ENCODE measurements around the gene SUSD1.
A peak's percentile ranks its signal among the peaks of the same experiment; 100 is the strongest.

SUSD1 gene

GRCh38 chr9:112118009-112118408 lies 57.1 kb downstream of the SUSD1 start:
- Histone ChIP-seq H4K8ac (ENCODE audit: low read length) (no peak overlapping the region), H3K9me3 (ENCODE audit: control insufficient read depth, low read length) (no peaks in the 10 kb centered on the region), H2BK5ac (ENCODE audit: low read depth, low read length, poor library complexity, severe bottlenecking) (peak overlapping the region; percentile 22), H3K4ac (ENCODE audit: low read depth in 1 of 2, low read length in 2 of 2) (no peak overlapping the region), H3K79me1 (replicated peaks; ENCODE audit: low read length, poor library complexity, severe bottlenecking) (peaks cover 9% of the 10 kb centered on the region), H3K4me3 (ENCODE audit: insufficient read depth in 1 of 2, low read depth in 1 of 2, low read length in 2 of 2) (no peak overlapping the region), H2BK12ac (ENCODE audit: low read length in 2 of 2) (no peak overlapping the region), H3K36me3 (ENCODE audit: control insufficient read depth in 1 of 2, insufficient read depth in 2 of 2, low read depth in 1 of 2, low read length in 2 of 2) (peaks cover under 1 to 2% of the 10 kb centered on the region in 2 experiments), H3K27me3 (ENCODE audit: control insufficient read depth in 1 of 2, insufficient read depth in 1 of 2, low read length in 2 of 2) (no peaks in the 10 kb centered on the region), H4K91ac (ENCODE audit: low read length) (no peak overlapping the region), H2AFZ (ENCODE audit: low read depth, low read length) (no peak overlapping the region), H3K14ac (ENCODE audit: low read length in 2 of 2) (no peak overlapping the region), H3K4me2 (ENCODE audit: low read length, poor library complexity, severe bottlenecking) (no peak overlapping the region), H3K18ac (ENCODE audit: low read depth in 1 of 2, low read length in 2 of 2) (no peak overlapping the region), H2BK120ac (ENCODE audit: low read depth, low read length) (no peak overlapping the region), H2AK5ac (ENCODE audit: low read length, severe bottlenecking) (peak overlapping the region; percentile 93), H3K23ac (ENCODE audit: low read length in 2 of 2) (no peak overlapping the region), H3K9ac (ENCODE audit: low read length) (no peak overlapping the region), H3K4me1 (ENCODE audit: control insufficient read depth, insufficient read depth, low read depth, low read length) (peaks cover 13% of the 10 kb centered on the region), H2BK15ac (ENCODE audit: low read depth, poor library complexity, severe bottlenecking) (no peak overlapping the region), H3K27ac (ENCODE audit: low read length, poor library complexity, severe bottlenecking) (peak overlapping the region; percentile 51)
- DNase-seq, result no peak
- no CpG with 5 or more reads among the region's 1 CpG for WGBS

- Histone ChIP-seq H3K14ac (ENCODE audit: low read length in 2 of 2) (no peak overlapping the region), H3K9me3 (ENCODE audit: control insufficient read depth, low read length) (no peaks in the 10 kb centered on the region), H4K8ac (ENCODE audit: low read length) (no peak overlapping the region), H2AFZ (ENCODE audit: low read depth, low read length) (no peak overlapping the region), H4K91ac (ENCODE audit: low read length) (no peak overlapping the region), H2BK12ac (ENCODE audit: low read length in 2 of 2) (no peak overlapping the region), H3K79me1 (replicated peaks; ENCODE audit: low read length, poor library complexity, severe bottlenecking) (peaks cover 8% of the 10 kb centered on the region), H3K4me1 (ENCODE audit: control insufficient read depth, insufficient read depth, low read depth, low read length) (peaks cover 14% of the 10 kb centered on the region), H3K18ac (ENCODE audit: low read depth in 1 of 2, low read length in 2 of 2) (no peak overlapping the region), H2BK120ac (ENCODE audit: low read depth, low read length) (no peak overlapping the region), H3K27me3 (ENCODE audit: control insufficient read depth in 1 of 2, insufficient read depth in 1 of 2, low read length in 2 of 2) (no peaks in the 10 kb centered on the region), H3K36me3 (ENCODE audit: control insufficient read depth in 1 of 2, insufficient read depth in 2 of 2, low read depth in 1 of 2, low read length in 2 of 2) (peaks cover 3 to 4% of the 10 kb centered on the region in 2 experiments), H3K4me2 (ENCODE audit: low read length, poor library complexity, severe bottlenecking) (no peak overlapping the region), H2BK15ac (ENCODE audit: low read depth, poor library complexity, severe bottlenecking) (no peak overlapping the region), H2AK5ac (ENCODE audit: low read length, severe bottlenecking) (peak overlapping the region; percentile 52), H3K23ac (ENCODE audit: low read length in 2 of 2) (no peak overlapping the region), H3K27ac (ENCODE audit: low read length, poor library complexity, severe bottlenecking) (no peak overlapping the region), H3K4ac (ENCODE audit: low read depth in 1 of 2, low read length in 2 of 2) (no peak overlapping the region), H2BK5ac (ENCODE audit: low read depth, low read length, poor library complexity, severe bottlenecking) (no peak overlapping the region), H3K9ac (ENCODE audit: low read length) (no peak overlapping the region), H3K4me3 (ENCODE audit: insufficient read depth in 1 of 2, low read depth in 1 of 2, low read length in 2 of 2) (no peak overlapping the region)
- 100% methylated on average over 3 of the region's 3 CpGs for WGBS
- no peak for DNase-seq
These were observed 58.9 kb downstream of the SUSD1 start for GRCh38 chr9:112115970-112116753.

GRCh38 chr9:112115109-112115508 lies 60.0 kb downstream of the SUSD1 start:
- H3K27me3 ChIP-seq (ENCODE audit: control insufficient read depth in 1 of 2, insufficient read depth in 1 of 2, low read length in 2 of 2), result no peaks in the 10 kb centered on the region
- no peak overlapping the region for H2BK12ac ChIP-seq (ENCODE audit: low read length in 2 of 2)
- H3K27ac ChIP-seq (ENCODE audit: low read length, poor library complexity, severe bottlenecking), result no peak overlapping the region
- H3K4me2 ChIP-seq (ENCODE audit: low read length, poor library complexity, severe bottlenecking), result no peak overlapping the region
- no peak overlapping the region for H2BK5ac ChIP-seq (ENCODE audit: low read depth, low read length, poor library complexity, severe bottlenecking)
- H3K23ac ChIP-seq (ENCODE audit: low read length in 2 of 2), result no peak overlapping the region
- H3K14ac ChIP-seq (ENCODE audit: low read length in 2 of 2), result no peak overlapping the region
- DNase-seq, result no peak
- no peak overlapping the region for H2BK120ac ChIP-seq (ENCODE audit: low read depth, low read length)
- H2BK15ac ChIP-seq (ENCODE audit: low read depth, poor library complexity, severe bottlenecking), result no peak overlapping the region
- H2AK5ac ChIP-seq (ENCODE audit: low read length, severe bottlenecking), result no peak overlapping the region
- no peak overlapping the region for H3K18ac ChIP-seq (ENCODE audit: low read depth in 1 of 2, low read length in 2 of 2)
- no peaks in the 10 kb centered on the region for H3K9me3 ChIP-seq (ENCODE audit: control insufficient read depth, low read length)
- WGBS, result 80% methylated on average over 3 of the region's 3 CpGs
- no peak overlapping the region for H3K4me3 ChIP-seq (ENCODE audit: insufficient read depth in 1 of 2, low read depth in 1 of 2, low read length in 2 of 2)
- no peak overlapping the region for H3K4ac ChIP-seq (ENCODE audit: low read depth in 1 of 2, low read length in 2 of 2)
- peaks cover 8% of the 10 kb centered on the region for H3K79me1 ChIP-seq (replicated peaks; ENCODE audit: low read length, poor library complexity, severe bottlenecking)
- no peak overlapping the region for H2AFZ ChIP-seq (ENCODE audit: low read depth, low read length)
- H3K36me3 ChIP-seq (ENCODE audit: control insufficient read depth in 1 of 2, insufficient read depth in 2 of 2, low read depth in 1 of 2, low read length in 2 of 2), result peaks cover 3 to 9% of the 10 kb centered on the region in 2 experiments
- no peak overlapping the region for H4K8ac ChIP-seq (ENCODE audit: low read length)
- H3K4me1 ChIP-seq (ENCODE audit: control insufficient read depth, insufficient read depth, low read depth, low read length), result peaks cover 11% of the 10 kb centered on the region
- no peak overlapping the region for H3K9ac ChIP-seq (ENCODE audit: low read length)
- no peak overlapping the region for H4K91ac ChIP-seq (ENCODE audit: low read length)

GRCh38 chr9:112112941-112113681 lies 62.0 kb downstream of the SUSD1 start:
- Histone ChIP-seq H3K4ac (ENCODE audit: low read depth in 1 of 2, low read length in 2 of 2) (no peak overlapping the region), H4K91ac (ENCODE audit: low read length) (no peak overlapping the region), H3K9ac (ENCODE audit: low read length) (no peak overlapping the region), H3K9me3 (ENCODE audit: control insufficient read depth, low read length) (no peaks in the 10 kb centered on the region), H2AK5ac (ENCODE audit: low read length, severe bottlenecking) (peak overlapping the region; percentile 57), H3K79me1 (replicated peaks; ENCODE audit: low read length, poor library complexity, severe bottlenecking) (peaks cover 8% of the 10 kb centered on the region), H2BK120ac (ENCODE audit: low read depth, low read length) (no peak overlapping the region), H3K27me3 (ENCODE audit: control insufficient read depth in 1 of 2, insufficient read depth in 1 of 2, low read length in 2 of 2) (no peaks in the 10 kb centered on the region), H2AFZ (ENCODE audit: low read depth, low read length) (no peak overlapping the region), H2BK5ac (ENCODE audit: low read depth, low read length, poor library complexity, severe bottlenecking) (no peak overlapping the region), H3K36me3 (ENCODE audit: control insufficient read depth in 1 of 2, insufficient read depth in 2 of 2, low read depth in 1 of 2, low read length in 2 of 2) (peaks cover 3 to 9% of the 10 kb centered on the region in 2 experiments), H3K4me2 (ENCODE audit: low read length, poor library complexity, severe bottlenecking) (no peak overlapping the region), H2BK15ac (ENCODE audit: low read depth, poor library complexity, severe bottlenecking) (no peak overlapping the region), H3K18ac (ENCODE audit: low read depth in 1 of 2, low read length in 2 of 2) (peak overlapping the region in 1 of 2 experiments; percentile 37), H3K23ac (ENCODE audit: low read length in 2 of 2) (no peak overlapping the region), H3K27ac (ENCODE audit: low read length, poor library complexity, severe bottlenecking) (peak overlapping the region; percentile 61), H3K4me3 (ENCODE audit: insufficient read depth in 1 of 2, low read depth in 1 of 2, low read length in 2 of 2) (no peak overlapping the region), H4K8ac (ENCODE audit: low read length) (peak overlapping the region; percentile 65), H2BK12ac (ENCODE audit: low read length in 2 of 2) (no peak overlapping the region), H3K4me1 (ENCODE audit: control insufficient read depth, insufficient read depth, low read depth, low read length) (peaks cover 5% of the 10 kb centered on the region), H3K14ac (ENCODE audit: low read length in 2 of 2) (no peak overlapping the region)
- no peak for DNase-seq
- WGBS, result 88% methylated on average over 4 of the region's 4 CpGs
